Spinal cord (tissue), 10 donors: ENCODE measurements around the gene CTU2. TPM values are rescaled to one million over a fixed set of nuclear protein-coding genes. Genes with fewer than 3 reads are reported as not detected.

Source experiments
- DNase-seq, 6 donors: peaks; one replicate each; pipeline versions ENCODE4 v3.0.0 to v3.0.0-alpha.2; 2013 to 2015; ENCODE audit warnings: low spot score in 6 of 6, low read depth in 4 of 6
- H3K27ac ChIP-seq: one replicate; pipeline ENCODE4 v1.5.1; 2013; ENCODE audit warnings: low read depth, low read length, control low read depth
- H3K27me3 ChIP-seq: one replicate; pipeline ENCODE4 v1.6.1; 2013; ENCODE audit warnings: low read length; ENCODE audit not compliant: control insufficient read depth, insufficient read depth
- H3K36me3 ChIP-seq: one replicate; pipeline ENCODE4 v1.6.1; 2013; ENCODE audit warnings: low read length; ENCODE audit not compliant: control insufficient read depth, insufficient read depth
- H3K4me1 ChIP-seq: one replicate; pipeline ENCODE4 v1.6.1; 2013; ENCODE audit warnings: low read length; ENCODE audit not compliant: control insufficient read depth, insufficient read depth
- H3K4me3 ChIP-seq: one replicate; pipeline ENCODE4 v1.5.1; 2013; ENCODE audit warnings: low read depth, low read length, control low read depth
- H3K9me3 ChIP-seq: one replicate; pipeline ENCODE4 v1.6.1; 2013; ENCODE audit warnings: low read length; ENCODE audit not compliant: control insufficient read depth, insufficient read depth
- WGBS: methylation state at CpG from one replicate; pipeline ENCODE4 v1.1.5; 2013; ENCODE audit warnings: missing lambda C conversion rate; ENCODE audit not compliant: insufficient coverage; 5-methylcytosine and 5-hydroxymethylcytosine counted together
- polyA plus RNA-seq, 2 donors: library from polyadenylated mRNA; unstranded; fragments of 120-200 nt; gene quantifications; one replicate each; pipeline ENCODE4 v1.2.1, GENCODE V29; 2013; ENCODE audit not compliant: insufficient read length in 2 of 2
- total RNA-seq, 2 donors: library from RNA; depleted of rRNA in 1 of 2; stranded (reverse); fragments of 120-200 nt in 1 of 2; fragments of >200 nt in 1 of 2; gene quantifications; one replicate each; pipeline versions ENCODE4 v1.2.3 to v1.2.4, GENCODE V29; 2013 to 2014
- donor health status: healthy.

CTU2 gene
- total and polyA plus RNA-seq, 4 donors, result 8.6 to 25.8 (median 20.0) TPM

DNA sequence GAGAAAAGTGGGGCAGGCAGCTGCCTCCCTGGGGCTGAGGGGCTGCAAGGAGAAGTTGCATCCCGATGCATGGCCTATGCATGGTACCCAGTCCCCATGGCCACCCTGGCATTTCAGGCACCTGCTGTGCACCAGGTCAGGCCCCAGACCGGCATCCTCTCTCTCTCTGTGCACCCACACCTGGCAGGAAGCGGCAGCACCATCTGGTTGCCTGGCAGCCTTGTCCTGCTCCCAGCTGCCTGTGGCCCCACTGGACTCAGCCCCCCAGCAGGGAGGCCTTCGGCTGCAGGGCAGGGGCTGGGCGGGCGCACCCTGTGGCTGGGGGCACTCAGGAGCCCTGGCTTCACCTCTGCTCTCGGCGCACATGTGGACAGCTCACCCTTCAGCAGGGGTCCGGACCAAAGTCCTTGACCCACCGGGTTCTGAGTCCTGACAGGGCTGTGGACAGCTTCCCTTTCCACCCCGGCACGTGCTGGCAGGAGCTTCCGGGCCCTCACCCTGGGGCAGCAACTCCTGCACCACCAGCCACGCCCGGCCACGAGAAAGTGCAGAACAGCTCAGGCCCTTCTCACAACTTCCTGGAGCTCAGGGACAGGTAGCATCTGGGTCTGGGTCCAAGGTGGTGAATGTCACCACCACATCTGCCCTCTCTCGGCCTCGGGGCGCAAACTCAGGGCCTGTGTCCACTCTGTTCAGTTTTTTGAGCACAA lies 36.7 kb downstream of the CTU2 start:
- Histone ChIP-seq H3K27me3 (peaks cover 6% of the 10 kb centered on the region), H3K4me3 (no peak overlapping the region), H3K9me3 (no peaks in the 10 kb centered on the region), H3K36me3 (peaks cover 30% of the 10 kb centered on the region), H3K4me1 (peaks cover 20% of the 10 kb centered on the region), H3K27ac (no peak overlapping the region)
- WGBS, result 91% methylated on average over 17 of the region's 19 CpGs
- no peak for DNase-seq

DNA sequence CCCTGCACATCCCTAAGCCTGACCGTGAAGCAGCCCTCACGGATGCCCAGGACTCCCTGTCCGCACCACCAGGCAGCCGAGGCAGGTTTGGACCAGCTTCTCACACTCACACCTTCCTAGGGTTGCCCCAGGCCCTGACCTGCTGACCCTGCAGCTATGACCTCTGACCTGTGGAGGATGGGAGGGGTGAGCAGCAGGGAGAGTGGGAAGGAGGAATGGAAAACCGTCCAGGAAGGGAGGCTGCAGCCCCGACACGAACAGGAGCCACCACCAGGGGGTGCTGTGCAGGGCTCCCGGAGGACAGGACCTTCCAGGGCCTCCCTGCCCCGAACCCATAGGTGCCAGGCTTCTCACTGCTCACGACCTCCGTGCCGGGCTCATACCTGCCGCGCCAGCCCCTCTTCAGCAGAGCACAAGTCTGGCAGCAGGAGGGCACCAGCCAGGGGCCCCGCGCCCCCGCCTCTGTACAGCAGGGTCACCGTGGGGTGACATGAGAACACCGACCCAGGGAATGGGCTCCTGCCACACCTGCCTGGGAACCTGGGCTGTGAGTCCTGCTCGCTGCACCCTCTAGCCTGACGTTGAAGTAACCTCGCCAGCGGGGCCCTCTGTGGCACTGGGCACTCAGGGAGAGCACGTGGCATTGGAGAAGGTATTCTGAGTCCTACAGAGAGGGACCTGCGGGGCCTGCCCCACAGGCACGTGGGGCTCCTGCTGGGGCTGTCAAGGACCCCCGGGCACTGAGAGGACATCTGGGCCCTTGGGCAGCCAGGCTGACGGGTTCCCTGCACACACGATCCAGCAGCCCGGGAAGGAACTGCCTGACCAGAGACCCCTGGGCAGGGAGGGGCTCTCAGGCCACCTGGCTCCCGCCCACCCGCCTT lies 37.6 kb downstream of the CTU2 start:
- peaks cover 6% of the 10 kb centered on the region for H3K27me3 ChIP-seq
- WGBS, result 53% methylated on average over 31 of the region's 32 CpGs
- H3K9me3 ChIP-seq, result no peaks in the 10 kb centered on the region
- peaks cover 22% of the 10 kb centered on the region for H3K36me3 ChIP-seq
- H3K4me3 ChIP-seq, result no peak overlapping the region
- peaks cover 20% of the 10 kb centered on the region for H3K4me1 ChIP-seq
- peak in 2 of 6 donors; percentile 39 to 71 for DNase-seq
- no peak overlapping the region for H3K27ac ChIP-seq

GRCh38 chr16:88744577-88745521 lies 38.5 kb downstream of the CTU2 start:
- H3K4me3 ChIP-seq, result no peak overlapping the region
- peaks cover 16% of the 10 kb centered on the region for H3K36me3 ChIP-seq
- peaks cover 20% of the 10 kb centered on the region for H3K4me1 ChIP-seq
- H3K9me3 ChIP-seq, result no peaks in the 10 kb centered on the region
- H3K27ac ChIP-seq, result no peak overlapping the region
- DNase-seq, result no peak
- H3K27me3 ChIP-seq, result peaks cover 6% of the 10 kb centered on the region
- WGBS, result 47% methylated on average over 31 of the region's 39 CpGs

GRCh38 chr16:88746506-88746905 lies 40.2 kb downstream of the CTU2 start:
- Histone ChIP-seq H3K27ac (no peak overlapping the region), H3K27me3 (peaks cover 6% of the 10 kb centered on the region), H3K36me3 (peaks cover 6% of the 10 kb centered on the region), H3K4me1 (peaks cover 20% of the 10 kb centered on the region), H3K9me3 (no peaks in the 10 kb centered on the region), H3K4me3 (no peak overlapping the region)
- 66% methylated on average over 17 of the region's 17 CpGs for WGBS
- no peak for DNase-seq

DNA sequence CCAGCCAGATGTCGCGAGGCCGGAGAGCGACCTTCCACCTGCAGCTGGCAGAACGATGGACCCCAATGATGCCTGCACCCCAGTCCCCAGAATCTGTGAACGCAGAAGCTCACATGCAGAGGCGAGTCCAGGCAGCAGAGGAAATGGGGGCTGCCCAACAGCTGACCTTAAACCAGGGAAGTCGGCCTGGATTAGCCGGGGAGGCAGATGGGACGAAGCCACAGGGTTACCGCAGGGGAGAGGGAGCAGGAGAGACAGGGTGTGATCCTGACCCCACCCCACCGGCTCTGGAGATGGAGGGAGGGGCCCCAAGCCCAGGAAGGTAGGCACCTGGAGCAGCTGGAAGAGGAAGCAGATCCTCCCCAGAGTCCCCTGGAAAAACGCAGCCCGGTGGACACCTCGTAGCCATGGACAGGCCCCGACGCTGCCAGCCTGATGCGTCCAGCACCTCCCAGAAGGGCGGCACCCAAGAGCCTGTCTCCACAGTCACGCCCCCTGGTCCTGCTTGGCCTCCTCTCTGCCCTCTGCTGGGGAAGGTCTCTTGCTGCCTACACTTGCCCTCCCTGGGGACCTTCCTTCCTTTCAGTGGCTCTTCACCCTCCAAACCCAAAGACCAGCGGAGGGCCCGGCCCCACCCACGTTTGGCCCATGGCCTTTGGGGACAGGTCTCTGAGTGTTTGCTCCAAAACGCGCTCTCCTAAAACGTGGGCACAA lies 41.4 kb downstream of the CTU2 start:
- WGBS, result 82% methylated on average over 25 of the region's 26 CpGs
- H3K9me3 ChIP-seq, result no peaks in the 10 kb centered on the region
- H3K36me3 ChIP-seq, result peaks cover 2% of the 10 kb centered on the region
- H3K27me3 ChIP-seq, result peaks cover 6% of the 10 kb centered on the region
- peaks cover 20% of the 10 kb centered on the region for H3K4me1 ChIP-seq
- no peak overlapping the region for H3K4me3 ChIP-seq
- DNase-seq, result no peak
- no peak overlapping the region for H3K27ac ChIP-seq

DNA sequence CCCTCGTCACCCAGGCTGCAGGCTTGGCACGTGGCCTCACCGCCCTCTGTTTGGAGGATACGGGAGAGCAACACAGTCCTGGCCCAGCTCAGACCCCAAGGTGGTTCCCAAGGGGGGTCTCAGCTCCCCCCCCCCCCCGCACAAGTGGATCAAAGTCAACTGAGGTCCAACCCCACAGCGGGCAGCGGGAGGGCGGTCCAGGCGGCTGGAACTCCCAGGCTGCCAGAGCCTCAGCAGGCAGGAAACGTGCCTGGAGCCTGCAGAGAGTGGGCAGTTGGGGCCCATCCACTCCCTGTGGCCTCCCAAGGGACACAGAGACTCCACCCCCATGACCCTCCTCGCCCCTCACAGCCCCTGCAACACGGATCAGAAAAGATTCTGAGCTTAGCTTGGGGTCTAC lies 42.1 kb downstream of the CTU2 start:
- peaks cover 20% of the 10 kb centered on the region for H3K4me1 ChIP-seq
- peaks cover 2% of the 10 kb centered on the region for H3K36me3 ChIP-seq
- 84% methylated on average over 11 of the region's 12 CpGs for WGBS
- DNase-seq, result no peak
- no peaks in the 10 kb centered on the region for H3K9me3 ChIP-seq
- H3K4me3 ChIP-seq, result no peak overlapping the region
- H3K27ac ChIP-seq, result no peak overlapping the region
- H3K27me3 ChIP-seq, result peaks cover 6% of the 10 kb centered on the region

DNA sequence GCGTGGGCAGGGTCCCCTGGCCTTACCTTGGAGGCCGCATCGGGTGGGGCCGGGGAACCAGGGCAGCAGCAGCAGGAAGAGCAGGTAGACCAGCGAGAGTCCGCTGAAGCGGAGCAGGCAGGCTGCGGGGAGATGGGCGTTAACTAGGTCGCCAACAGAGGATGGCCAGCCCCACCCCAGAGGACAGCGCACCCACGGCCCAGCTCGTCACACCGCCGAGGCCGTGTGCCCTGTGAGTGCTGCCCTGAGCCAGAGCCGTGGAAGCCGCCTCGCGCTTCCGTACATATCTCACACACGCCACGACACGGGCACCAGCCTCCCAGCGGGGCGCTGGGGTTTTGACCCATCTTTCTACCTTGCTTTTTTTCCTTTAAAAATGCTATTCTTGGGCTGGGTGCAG lies 43.1 kb downstream of the CTU2 start:
- H3K27me3 ChIP-seq, result peaks cover 3% of the 10 kb centered on the region
- H3K4me3 ChIP-seq, result no peak overlapping the region
- no peak for DNase-seq
- peaks cover 20% of the 10 kb centered on the region for H3K4me1 ChIP-seq
- no peaks in the 10 kb centered on the region for H3K9me3 ChIP-seq
- peaks cover 2% of the 10 kb centered on the region for H3K36me3 ChIP-seq
- WGBS, result 92% methylated on average over 21 of the region's 26 CpGs
- H3K27ac ChIP-seq, result no peak overlapping the region

- H3K27ac ChIP-seq, result no peak overlapping the region
- 82% methylated on average over 10 of the region's 12 CpGs for WGBS
- no peak overlapping the region for H3K4me3 ChIP-seq
- no peak for DNase-seq
- H3K4me1 ChIP-seq, result peaks cover 15% of the 10 kb centered on the region
- H3K9me3 ChIP-seq, result no peaks in the 10 kb centered on the region
- H3K27me3 ChIP-seq, result no peaks in the 10 kb centered on the region
- peaks cover 8% of the 10 kb centered on the region for H3K36me3 ChIP-seq
These were observed 44.6 kb downstream of the CTU2 start for GRCh38 chr16:88750854-88751253.
